ENCODE results near the gene GLIPR2. TPM values are rescaled to one million over a fixed set of nuclear protein-coding genes. Genes with fewer than 3 reads are reported as not detected.
"Not testable (repeated sequence)": the region's sequence is repeated elsewhere in the genome, so short reads cannot be mapped to it uniquely, and the experiment has no call there.

The GLIPR2 gene
- total RNA-seq, 1 experiment from 2014 or later: 0.28 TPM

- DNase-seq (ENCODE audit: low spot score): no peak
These were observed 26.7 kb downstream of the GLIPR2 start for GRCh38 chr9:36163049-36163785.

- no peak for DNase-seq (ENCODE audit: low spot score)
These were observed 27.2 kb downstream of the GLIPR2 start for GRCh38 chr9:36163786-36164170.

GRCh38 chr9:36164372-36164771, 27.8 kb downstream of the GLIPR2 start:
- DNase-seq (ENCODE audit: low spot score): no peak

- no peak for DNase-seq (ENCODE audit: low spot score)
These were observed 28.5 kb downstream of the GLIPR2 start for GRCh38 chr9:36164989-36165388.

GRCh38 chr9:36165826-36166167, 29.3 kb downstream of the GLIPR2 start:
- DNase-seq (ENCODE audit: low spot score): no peak

- peak; percentile 71 for DNase-seq (ENCODE audit: low spot score)
These were observed 29.8 kb downstream of the GLIPR2 start for GRCh38 chr9:36166168-36166927.

- no peak for DNase-seq (ENCODE audit: low spot score)
These were observed 32.6 kb downstream of the GLIPR2 start, which contains the start of gene CCIN for GRCh38 chr9:36169166-36169565. Gene CCIN, plus strand, starts transcription at chr9:36169388. Its CDS starts 115 bp downstream, at chr9:36169503.

GRCh38 chr9:36169708-36170107, 33.2 kb downstream of the GLIPR2 start:
- no peak for DNase-seq (ENCODE audit: low spot score)

- no peak for DNase-seq (ENCODE audit: low spot score)
These were observed 34.0 kb downstream of the GLIPR2 start for GRCh38 chr9:36170531-36170930.

- no peak for DNase-seq (ENCODE audit: low spot score)
These were observed 37.3 kb downstream of the GLIPR2 start for GRCh38 chr9:36173861-36174260.

- DNase-seq (ENCODE audit: low spot score): no peak
These were observed 37.7 kb downstream of the GLIPR2 start for GRCh38 chr9:36174271-36174670.

GRCh38 chr9:36174731-36175130, 38.2 kb downstream of the GLIPR2 start:
- DNase-seq (ENCODE audit: low spot score): no peak

- DNase-seq (ENCODE audit: low spot score): not testable (repeated sequence)
These were observed 38.7 kb downstream of the GLIPR2 start for GRCh38 chr9:36175209-36175608.

GRCh38 chr9:36176496-36176895, 40.0 kb downstream of the GLIPR2 start:
- not testable (repeated sequence) for DNase-seq (ENCODE audit: low spot score)

- DNase-seq (ENCODE audit: low spot score): no peak
These were observed 41.0 kb downstream of the GLIPR2 start for GRCh38 chr9:36177571-36177970.

- DNase-seq (ENCODE audit: low spot score): not testable (repeated sequence)
These were observed 43.7 kb downstream of the GLIPR2 start for GRCh38 chr9:36180243-36180642.

- no peak for DNase-seq (ENCODE audit: low spot score)
These were observed 50.9 kb downstream of the GLIPR2 start for GRCh38 chr9:36187414-36187813.

GRCh38 chr9:36188212-36188611, 51.7 kb downstream of the GLIPR2 start:
- no peak for DNase-seq (ENCODE audit: low spot score)

- DNase-seq (ENCODE audit: low spot score): peak; percentile 32
These were observed 53.4 kb downstream of the GLIPR2 start for GRCh38 chr9:36189976-36190375.

- peak; percentile 95 for DNase-seq (ENCODE audit: low spot score)
These were observed 54.1 kb downstream of the GLIPR2 start, which contains the start of gene CLTA for GRCh38 chr9:36190388-36191289. Gene CLTA, plus strand, starts transcription at chr9:36190921. Its CDS starts 136 bp downstream, at chr9:36191057.

GRCh38 chr9:36191290-36191645, 54.7 kb downstream of the GLIPR2 start:
- DNase-seq (ENCODE audit: low spot score): peak; percentile 36

GRCh38 chr9:36191686-36192085, 55.2 kb downstream of the GLIPR2 start:
- DNase-seq (ENCODE audit: low spot score): no peak
